ENCODE measurements around the gene YIPF7. TPM values are rescaled to one million over a fixed set of nuclear protein-coding genes. Genes with fewer than 3 reads are reported as not detected.
A peak's percentile ranks its signal among the peaks of the same experiment; 100 is the strongest.

YIPF7 gene
- polyA plus RNA-seq, 1 of the 3 experiments (the other 2 are of a cell fraction) = not detected

DNA sequence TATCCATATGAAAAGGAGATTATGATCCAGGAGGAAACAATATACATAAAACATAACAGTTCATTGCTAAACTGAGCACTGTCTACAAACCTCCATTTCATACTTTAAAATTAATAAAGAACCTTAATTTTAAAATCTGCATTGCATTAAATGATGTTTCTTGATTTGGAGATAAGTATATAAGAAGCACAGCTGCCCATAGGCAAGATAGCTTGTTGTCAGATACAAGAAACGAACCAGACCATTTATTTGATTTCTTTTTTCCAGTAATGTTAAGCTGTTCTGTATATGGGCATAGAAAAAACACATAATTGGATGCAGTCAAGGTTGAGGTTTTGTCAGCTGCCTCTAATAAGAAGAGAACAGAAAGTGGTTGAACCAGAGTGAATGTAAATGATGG, 33.2 kb upstream of the YIPF7 start:
- Histone ChIP-seq H3K9ac (no peak overlapping the region), H3K27ac (ENCODE audit: low read depth in 2 of 2, low read length in 1 of 2) (peak overlapping the region in 1 of 2 experiments; percentile 71; a peak in 2 of 4 replicates), H2AFZ (ENCODE audit: low read depth) (no peak overlapping the region), H3F3A (replicated peaks; ENCODE audit: insufficient read depth) (peaks cover 3% of the 10 kb centered on the region), H3K36me3 (replicated peaks in 1 of 2; ENCODE audit: control insufficient read depth in 1 of 2, insufficient read depth in 2 of 2, low read length in 1 of 2) (peaks cover 67 to 89% of the 10 kb centered on the region in 2 experiments), H3K9me2 (no peaks in the 10 kb centered on the region), H3K79me2 (ENCODE audit: insufficient read depth) (peaks cover 22% of the 10 kb centered on the region), H4K20me1 (ENCODE audit: insufficient read depth) (no peaks in the 10 kb centered on the region), H3K9me3 (no peaks in the 10 kb centered on the region), H3K4me1 (ENCODE audit: control insufficient read depth in 1 of 2, insufficient read depth in 2 of 2, low read depth in 1 of 2, low read length in 1 of 2) (peaks cover 0 to 14% of the 10 kb centered on the region in 2 experiments; a peak in 2 of 4 replicates), H3K4me3 (ENCODE audit: low read depth in 2 of 2, low read length in 1 of 2) (no peak overlapping the region), H3K4me2 (no peak overlapping the region), H3K27me3 (ENCODE audit: insufficient read depth) (no peaks in the 10 kb centered on the region)
- ChIA-PET POLR2A (no interaction called here), CTCF (no interaction called here)
- DNase-seq = no peak
- TF ChIP-seq, protein P1, sequence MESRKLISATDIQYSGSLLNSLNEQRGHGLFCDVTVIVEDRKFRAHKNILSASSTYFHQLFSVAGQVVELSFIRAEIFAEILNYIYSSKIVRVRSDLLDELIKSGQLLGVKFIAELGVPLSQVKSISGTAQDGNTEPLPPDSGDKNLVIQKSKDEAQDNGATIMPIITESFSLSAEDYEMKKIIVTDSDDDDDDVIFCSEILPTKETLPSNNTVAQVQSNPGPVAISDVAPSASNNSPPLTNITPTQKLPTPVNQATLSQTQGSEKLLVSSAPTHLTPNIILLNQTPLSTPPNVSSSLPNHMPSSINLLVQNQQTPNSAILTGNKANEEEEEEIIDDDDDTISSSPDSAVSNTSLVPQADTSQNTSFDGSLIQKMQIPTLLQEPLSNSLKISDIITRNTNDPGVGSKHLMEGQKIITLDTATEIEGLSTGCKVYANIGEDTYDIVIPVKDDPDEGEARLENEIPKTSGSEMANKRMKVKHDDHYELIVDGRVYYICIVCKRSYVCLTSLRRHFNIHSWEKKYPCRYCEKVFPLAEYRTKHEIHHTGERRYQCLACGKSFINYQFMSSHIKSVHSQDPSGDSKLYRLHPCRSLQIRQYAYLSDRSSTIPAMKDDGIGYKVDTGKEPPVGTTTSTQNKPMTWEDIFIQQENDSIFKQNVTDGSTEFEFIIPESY (IDR thresholded peaks at IDR 0.05; ENCODE audit: borderline replicate concordance, low read depth) = no peak
- no peak for TF ChIP-seq IRF3 (IDR thresholded peaks at IDR 0.05; ENCODE audit: low read depth, low read length)
- no peak for TF ChIP-seq MXI1 (IDR thresholded peaks at IDR 0.05; ENCODE audit: low read depth, low read length)
- peak; percentile 52 for TF ChIP-seq GATA2 (CRISPR knock-in tag; IDR thresholded peaks at IDR 0.05)
- peak; percentile 44; the same call in 1 of the 2 replicates for TF ChIP-seq RCOR1 (IDR thresholded peaks at IDR 0.05; ENCODE audit: low read length)
- TF ChIP-seq TEAD4 (IDR thresholded peaks at IDR 0.05; ENCODE audit: borderline replicate concordance, insufficient read depth) = no peak
- TF ChIP-seq EP300 (IDR thresholded peaks at IDR 0.05; ENCODE audit: borderline replicate concordance in 1 of 2, low read depth in 1 of 2, low read length in 1 of 2) = peak in 1 of 2 experiments; percentile 69; a peak in 1 of 4 replicates
- 50% methylated on average over 1 of the region's 1 CpG for WGBS (ENCODE audit: low lambda C conversion rate)

GRCh38 chr4:44679060-44679459, 27.6 kb upstream of the YIPF7 start:
- Histone ChIP-seq H4K20me1 (ENCODE audit: insufficient read depth) (no peaks in the 10 kb centered on the region), H3K4me2 (peak overlapping the region; percentile 86), H3K27ac (ENCODE audit: low read depth in 2 of 2, low read length in 1 of 2) (peak overlapping the region; percentile 86 to 93), H3K27me3 (ENCODE audit: insufficient read depth) (no peaks in the 10 kb centered on the region), H3K4me3 (ENCODE audit: low read depth in 2 of 2, low read length in 1 of 2) (peak overlapping the region; percentile 88 to 93), H3K9me3 (no peaks in the 10 kb centered on the region), H3K9ac (peak overlapping the region; percentile 91), H3F3A (replicated peaks; ENCODE audit: insufficient read depth) (peaks cover 3% of the 10 kb centered on the region), H3K9me2 (no peaks in the 10 kb centered on the region), H3K79me2 (ENCODE audit: insufficient read depth) (peaks cover 35% of the 10 kb centered on the region), H3K36me3 (replicated peaks in 1 of 2; ENCODE audit: control insufficient read depth in 1 of 2, insufficient read depth in 2 of 2, low read length in 1 of 2) (peaks cover 22 to 33% of the 10 kb centered on the region in 2 experiments), H3K4me1 (ENCODE audit: control insufficient read depth in 1 of 2, insufficient read depth in 2 of 2, low read depth in 1 of 2, low read length in 1 of 2) (peaks cover 0 to 18% of the 10 kb centered on the region in 2 experiments; a peak in 2 of 4 replicates), H2AFZ (ENCODE audit: low read depth) (peak overlapping the region; percentile 99)
- CTCF ChIA-PET = interaction anchor here (0.8 to 1.7 kb wide), 6 partner anchors 9 to 49 kb away, joined by 3 to 7 read pairs (median 4); no protein-coding TSS in a partner anchor
- TF ChIP-seq GATA2 (CRISPR knock-in tag; IDR thresholded peaks at IDR 0.05) = no peak
- no peak for TF ChIP-seq RCOR1 (IDR thresholded peaks at IDR 0.05; ENCODE audit: low read length)
- TF ChIP-seq, protein P2, sequence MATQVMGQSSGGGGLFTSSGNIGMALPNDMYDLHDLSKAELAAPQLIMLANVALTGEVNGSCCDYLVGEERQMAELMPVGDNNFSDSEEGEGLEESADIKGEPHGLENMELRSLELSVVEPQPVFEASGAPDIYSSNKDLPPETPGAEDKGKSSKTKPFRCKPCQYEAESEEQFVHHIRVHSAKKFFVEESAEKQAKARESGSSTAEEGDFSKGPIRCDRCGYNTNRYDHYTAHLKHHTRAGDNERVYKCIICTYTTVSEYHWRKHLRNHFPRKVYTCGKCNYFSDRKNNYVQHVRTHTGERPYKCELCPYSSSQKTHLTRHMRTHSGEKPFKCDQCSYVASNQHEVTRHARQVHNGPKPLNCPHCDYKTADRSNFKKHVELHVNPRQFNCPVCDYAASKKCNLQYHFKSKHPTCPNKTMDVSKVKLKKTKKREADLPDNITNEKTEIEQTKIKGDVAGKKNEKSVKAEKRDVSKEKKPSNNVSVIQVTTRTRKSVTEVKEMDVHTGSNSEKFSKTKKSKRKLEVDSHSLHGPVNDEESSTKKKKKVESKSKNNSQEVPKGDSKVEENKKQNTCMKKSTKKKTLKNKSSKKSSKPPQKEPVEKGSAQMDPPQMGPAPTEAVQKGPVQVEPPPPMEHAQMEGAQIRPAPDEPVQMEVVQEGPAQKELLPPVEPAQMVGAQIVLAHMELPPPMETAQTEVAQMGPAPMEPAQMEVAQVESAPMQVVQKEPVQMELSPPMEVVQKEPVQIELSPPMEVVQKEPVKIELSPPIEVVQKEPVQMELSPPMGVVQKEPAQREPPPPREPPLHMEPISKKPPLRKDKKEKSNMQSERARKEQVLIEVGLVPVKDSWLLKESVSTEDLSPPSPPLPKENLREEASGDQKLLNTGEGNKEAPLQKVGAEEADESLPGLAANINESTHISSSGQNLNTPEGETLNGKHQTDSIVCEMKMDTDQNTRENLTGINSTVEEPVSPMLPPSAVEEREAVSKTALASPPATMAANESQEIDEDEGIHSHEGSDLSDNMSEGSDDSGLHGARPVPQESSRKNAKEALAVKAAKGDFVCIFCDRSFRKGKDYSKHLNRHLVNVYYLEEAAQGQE (IDR thresholded peaks at IDR 0.05; ENCODE audit: low read depth, low read length) = no peak
- TF ChIP-seq NFIC (IDR thresholded peaks at IDR 0.05; ENCODE audit: borderline replicate concordance) = no peak
- no peak for TF ChIP-seq FOXM1 (IDR thresholded peaks at IDR 0.05; ENCODE audit: low read depth)
- no peak for TF ChIP-seq TEAD4 (IDR thresholded peaks at IDR 0.05; ENCODE audit: borderline replicate concordance, insufficient read depth)
- 0% methylated on average over 3 of the region's 3 CpGs for WGBS (ENCODE audit: low lambda C conversion rate)
- DNase-seq = no peak
- POLR2A ChIA-PET = interaction anchor here (1.0 to 2.0 kb wide), 2 partner anchors 47 to 783 kb away, joined by 3 to 7 read pairs; partner anchors contain the start of gene GNPDA2
